Measurements from ENCODE around the gene ADPRH. TPM values are rescaled to one million over a fixed set of nuclear protein-coding genes. Genes with fewer than 3 reads are reported as not detected.

The ADPRH gene
- total and polyA plus RNA-seq, 10 of the 15 experiments (the other 5 are each of a cell fraction or from before 2014, with no cell fraction given): 2.3 to 32.6 (median 19.0) TPM

DNA sequence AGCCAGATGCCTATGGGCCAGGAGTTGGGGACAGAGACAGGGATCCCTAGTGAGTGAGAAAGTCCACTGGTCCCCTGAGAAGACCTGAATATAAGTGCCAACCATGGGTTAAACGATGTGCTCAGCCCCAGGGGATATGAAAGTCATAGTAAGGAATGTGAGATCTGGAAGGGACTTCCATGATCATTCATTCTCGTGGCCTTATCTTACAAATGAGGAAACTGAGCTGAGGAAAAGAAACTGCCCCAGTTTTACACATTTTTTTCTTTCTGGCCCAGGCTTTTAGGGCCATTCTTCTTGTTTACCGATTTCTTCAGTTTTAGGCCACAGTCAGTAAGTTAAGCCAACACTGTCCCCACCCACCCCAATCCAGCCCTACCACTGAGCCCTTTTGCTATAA lies 31.0 kb upstream of the ADPRH start:
- CTCF ChIA-PET: interaction anchor here (0.6 to 4.4 kb wide), 3 partner anchors 11 to 732 kb away, joined by 3 to 31 read pairs (median 6); partner anchors contain the start of gene CD80
- Histone ChIP-seq H3K4me3 (no peak overlapping the region), H3K9me3 (replicated peaks; ENCODE audit: control insufficient read depth, insufficient read depth, low read length) (no peaks in the 10 kb centered on the region; the same call in 1 of the 3 replicates), H3K36me3 (ENCODE audit: control insufficient read depth in 2 of 2, insufficient read depth in 2 of 2, low read length in 1 of 2) (peaks cover 3 to 39% of the 10 kb centered on the region in 2 experiments), H4K20me1 (ENCODE audit: control insufficient read depth, insufficient read depth) (no peaks in the 10 kb centered on the region), H3K4me2 (ENCODE audit: control insufficient read depth, insufficient read depth) (peak overlapping the region; percentile 22; the same call in 1 of the 2 replicates), H3K27ac (ENCODE audit: control insufficient read depth, insufficient read depth) (peak overlapping the region; percentile 29), H3K4me1 (ENCODE audit: control insufficient read depth, insufficient read depth, low read length) (peaks cover 34% of the 10 kb centered on the region), H3K9ac (ENCODE audit: control insufficient read depth, insufficient read depth, low read length) (no peak overlapping the region), H3K79me2 (ENCODE audit: control insufficient read depth, insufficient read depth, low read length) (peaks cover 88% of the 10 kb centered on the region), H2AFZ (ENCODE audit: control insufficient read depth, low read depth, low read length) (no peak overlapping the region), H3K27me3 (replicated peaks in 1 of 2; ENCODE audit: control insufficient read depth in 2 of 2, insufficient read depth in 2 of 2, low read length in 1 of 2) (no peaks in the 10 kb centered on the region)
- ATAC-seq (no peak), FAIRE-seq (no peak), DNase-seq (ENCODE audit: low read depth, low spot score) (no peak)
- in situ Hi-C loops (cut with MboI) (no loop called here), intact Hi-C loops (cut with micrococcal nuclease; ENCODE audit: unreplicated experiment) (no loop called here)
- no TSS peak for BruUV-seq (replicated peaks)
- POLR2A ChIA-PET: interaction anchor here (1.5 kb wide), 1 partner anchor 48 kb away, joined by 4 read pairs; no protein-coding TSS in a partner anchor
- TF ChIP-seq, protein P1, sequence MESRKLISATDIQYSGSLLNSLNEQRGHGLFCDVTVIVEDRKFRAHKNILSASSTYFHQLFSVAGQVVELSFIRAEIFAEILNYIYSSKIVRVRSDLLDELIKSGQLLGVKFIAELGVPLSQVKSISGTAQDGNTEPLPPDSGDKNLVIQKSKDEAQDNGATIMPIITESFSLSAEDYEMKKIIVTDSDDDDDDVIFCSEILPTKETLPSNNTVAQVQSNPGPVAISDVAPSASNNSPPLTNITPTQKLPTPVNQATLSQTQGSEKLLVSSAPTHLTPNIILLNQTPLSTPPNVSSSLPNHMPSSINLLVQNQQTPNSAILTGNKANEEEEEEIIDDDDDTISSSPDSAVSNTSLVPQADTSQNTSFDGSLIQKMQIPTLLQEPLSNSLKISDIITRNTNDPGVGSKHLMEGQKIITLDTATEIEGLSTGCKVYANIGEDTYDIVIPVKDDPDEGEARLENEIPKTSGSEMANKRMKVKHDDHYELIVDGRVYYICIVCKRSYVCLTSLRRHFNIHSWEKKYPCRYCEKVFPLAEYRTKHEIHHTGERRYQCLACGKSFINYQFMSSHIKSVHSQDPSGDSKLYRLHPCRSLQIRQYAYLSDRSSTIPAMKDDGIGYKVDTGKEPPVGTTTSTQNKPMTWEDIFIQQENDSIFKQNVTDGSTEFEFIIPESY (IDR thresholded peaks at IDR 0.05): no peak
- TF ChIP-seq RFX5 (IDR thresholded peaks at IDR 0.05; ENCODE audit: low read depth, low read length) (no peak), ATF7 (IDR thresholded peaks at IDR 0.05; ENCODE audit: low read depth) (no peak), ASH2L (IDR thresholded peaks at IDR 0.05; ENCODE audit: borderline replicate concordance, low read depth) (no peak), STAT3 (IDR thresholded peaks at IDR 0.05; ENCODE audit: low read depth, low read length) (no peak), WRNIP1 (IDR thresholded peaks at IDR 0.05; ENCODE audit: borderline replicate concordance, low read depth, low read length) (no peak), RB1 (IDR thresholded peaks at IDR 0.05; ENCODE audit: borderline replicate concordance) (no peak), SP1 (IDR thresholded peaks at IDR 0.05; ENCODE audit: low read depth, low read length) (no peak), CREM (IDR thresholded peaks at IDR 0.05; ENCODE audit: low read depth) (no peak), KLF5 (IDR thresholded peaks at IDR 0.05; ENCODE audit: partially characterized antibody) (no peak)
- TF ChIP-seq, protein P2, sequence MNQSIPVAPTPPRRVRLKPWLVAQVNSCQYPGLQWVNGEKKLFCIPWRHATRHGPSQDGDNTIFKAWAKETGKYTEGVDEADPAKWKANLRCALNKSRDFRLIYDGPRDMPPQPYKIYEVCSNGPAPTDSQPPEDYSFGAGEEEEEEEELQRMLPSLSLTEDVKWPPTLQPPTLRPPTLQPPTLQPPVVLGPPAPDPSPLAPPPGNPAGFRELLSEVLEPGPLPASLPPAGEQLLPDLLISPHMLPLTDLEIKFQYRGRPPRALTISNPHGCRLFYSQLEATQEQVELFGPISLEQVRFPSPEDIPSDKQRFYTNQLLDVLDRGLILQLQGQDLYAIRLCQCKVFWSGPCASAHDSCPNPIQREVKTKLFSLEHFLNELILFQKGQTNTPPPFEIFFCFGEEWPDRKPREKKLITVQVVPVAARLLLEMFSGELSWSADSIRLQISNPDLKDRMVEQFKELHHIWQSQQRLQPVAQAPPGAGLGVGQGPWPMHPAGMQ (IDR thresholded peaks at IDR 0.05; ENCODE audit: borderline replicate concordance): no peak
- TF ChIP-seq, protein P3, sequence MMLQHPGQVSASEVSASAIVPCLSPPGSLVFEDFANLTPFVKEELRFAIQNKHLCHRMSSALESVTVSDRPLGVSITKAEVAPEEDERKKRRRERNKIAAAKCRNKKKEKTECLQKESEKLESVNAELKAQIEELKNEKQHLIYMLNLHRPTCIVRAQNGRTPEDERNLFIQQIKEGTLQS (IDR thresholded peaks at IDR 0.05; ENCODE audit: borderline replicate concordance, extremely low read depth, low read depth, low read length): no peak
- TF ChIP-seq, protein P4, sequence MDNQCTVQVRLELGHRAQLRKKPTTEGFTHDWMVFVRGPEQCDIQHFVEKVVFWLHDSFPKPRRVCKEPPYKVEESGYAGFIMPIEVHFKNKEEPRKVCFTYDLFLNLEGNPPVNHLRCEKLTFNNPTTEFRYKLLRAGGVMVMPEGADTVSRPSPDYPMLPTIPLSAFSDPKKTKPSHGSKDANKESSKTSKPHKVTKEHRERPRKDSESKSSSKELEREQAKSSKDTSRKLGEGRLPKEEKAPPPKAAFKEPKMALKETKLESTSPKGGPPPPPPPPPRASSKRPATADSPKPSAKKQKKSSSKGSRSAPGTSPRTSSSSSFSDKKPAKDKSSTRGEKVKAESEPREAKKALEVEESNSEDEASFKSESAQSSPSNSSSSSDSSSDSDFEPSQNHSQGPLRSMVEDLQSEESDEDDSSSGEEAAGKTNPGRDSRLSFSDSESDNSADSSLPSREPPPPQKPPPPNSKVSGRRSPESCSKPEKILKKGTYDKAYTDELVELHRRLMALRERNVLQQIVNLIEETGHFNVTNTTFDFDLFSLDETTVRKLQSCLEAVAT (IDR thresholded peaks at IDR 0.05): no peak
- RAD21 ChIA-PET (ENCODE audit: unreplicated experiment): no interaction called here
- WGBS (ENCODE audit: insufficient coverage, insufficient replicate concordance, low lambda C conversion rate, missing lambda C conversion rate): 2% methylated on average over 3 of the region's 3 CpGs
- SMC1A ChIA-PET (ENCODE audit: uncharacterized antibody, unreplicated experiment): interaction anchor here (1.0 to 3.7 kb wide), 5 partner anchors 10 to 133 kb away, joined by 3 to 17 read pairs (median 5); partner anchors contain the start of gene COX17
